ENCODE measurements around the gene RNF4.

Gene RNF4

DNA sequence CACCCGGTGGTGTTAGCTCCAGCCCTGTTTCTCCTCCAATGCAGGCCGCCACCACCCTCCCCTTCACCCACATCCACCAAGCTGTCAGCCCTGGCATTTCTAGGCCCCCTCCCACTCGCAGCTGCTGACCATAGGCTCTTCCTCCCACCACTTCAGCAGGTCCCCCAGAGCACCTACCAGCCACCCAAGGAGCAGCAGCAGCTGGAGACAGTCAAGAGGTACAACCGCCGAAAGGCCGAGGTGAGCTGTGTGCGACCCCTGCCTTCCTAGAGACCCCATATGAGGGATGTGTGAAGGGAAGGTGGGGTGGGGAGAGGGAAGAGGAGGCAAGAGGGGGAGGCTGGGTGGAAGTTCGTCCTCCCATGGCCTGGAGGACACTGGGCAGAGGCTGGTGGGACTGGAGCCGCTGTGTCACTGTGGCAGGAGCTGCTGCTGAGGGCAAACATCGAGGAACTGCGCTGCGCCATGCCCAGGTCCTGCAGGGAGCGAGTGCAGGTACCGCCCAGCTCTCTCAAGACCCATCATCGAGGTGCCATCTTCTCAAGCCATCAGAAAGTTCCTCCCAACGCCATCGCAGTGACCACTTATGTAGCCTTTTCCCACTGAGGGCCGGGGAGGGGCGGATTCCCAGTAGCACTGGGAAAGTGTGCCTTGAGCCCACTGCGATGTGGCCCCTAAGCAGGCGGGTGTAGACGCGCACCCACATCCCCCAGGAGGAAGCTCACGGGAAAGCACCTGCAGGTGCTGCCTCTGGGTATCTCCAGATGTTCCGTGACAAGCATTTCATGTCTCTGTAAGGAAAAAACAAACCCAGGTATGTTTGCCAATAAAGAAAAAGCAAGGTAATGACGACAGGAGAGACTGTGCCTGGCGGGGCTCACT is 19.2 kb upstream of the RNF4 start:
- ChIA-PET POLR2A (no interaction called here), CTCF (interaction anchor here (1.7 to 2.6 kb wide), 3 partner anchors 8 to 13 kb away, joined by 5 to 16 read pairs (median 5); no protein-coding TSS in a partner anchor)
- DNase-seq (ENCODE audit: extremely low spot score), result no peak
- TF ChIP-seq, protein P1, sequence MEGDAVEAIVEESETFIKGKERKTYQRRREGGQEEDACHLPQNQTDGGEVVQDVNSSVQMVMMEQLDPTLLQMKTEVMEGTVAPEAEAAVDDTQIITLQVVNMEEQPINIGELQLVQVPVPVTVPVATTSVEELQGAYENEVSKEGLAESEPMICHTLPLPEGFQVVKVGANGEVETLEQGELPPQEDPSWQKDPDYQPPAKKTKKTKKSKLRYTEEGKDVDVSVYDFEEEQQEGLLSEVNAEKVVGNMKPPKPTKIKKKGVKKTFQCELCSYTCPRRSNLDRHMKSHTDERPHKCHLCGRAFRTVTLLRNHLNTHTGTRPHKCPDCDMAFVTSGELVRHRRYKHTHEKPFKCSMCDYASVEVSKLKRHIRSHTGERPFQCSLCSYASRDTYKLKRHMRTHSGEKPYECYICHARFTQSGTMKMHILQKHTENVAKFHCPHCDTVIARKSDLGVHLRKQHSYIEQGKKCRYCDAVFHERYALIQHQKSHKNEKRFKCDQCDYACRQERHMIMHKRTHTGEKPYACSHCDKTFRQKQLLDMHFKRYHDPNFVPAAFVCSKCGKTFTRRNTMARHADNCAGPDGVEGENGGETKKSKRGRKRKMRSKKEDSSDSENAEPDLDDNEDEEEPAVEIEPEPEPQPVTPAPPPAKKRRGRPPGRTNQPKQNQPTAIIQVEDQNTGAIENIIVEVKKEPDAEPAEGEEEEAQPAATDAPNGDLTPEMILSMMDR (IDR thresholded peaks at IDR 0.05; ENCODE audit: control extremely low read depth, extremely low read depth, low read depth, missing control alignments), result no peak

DNA sequence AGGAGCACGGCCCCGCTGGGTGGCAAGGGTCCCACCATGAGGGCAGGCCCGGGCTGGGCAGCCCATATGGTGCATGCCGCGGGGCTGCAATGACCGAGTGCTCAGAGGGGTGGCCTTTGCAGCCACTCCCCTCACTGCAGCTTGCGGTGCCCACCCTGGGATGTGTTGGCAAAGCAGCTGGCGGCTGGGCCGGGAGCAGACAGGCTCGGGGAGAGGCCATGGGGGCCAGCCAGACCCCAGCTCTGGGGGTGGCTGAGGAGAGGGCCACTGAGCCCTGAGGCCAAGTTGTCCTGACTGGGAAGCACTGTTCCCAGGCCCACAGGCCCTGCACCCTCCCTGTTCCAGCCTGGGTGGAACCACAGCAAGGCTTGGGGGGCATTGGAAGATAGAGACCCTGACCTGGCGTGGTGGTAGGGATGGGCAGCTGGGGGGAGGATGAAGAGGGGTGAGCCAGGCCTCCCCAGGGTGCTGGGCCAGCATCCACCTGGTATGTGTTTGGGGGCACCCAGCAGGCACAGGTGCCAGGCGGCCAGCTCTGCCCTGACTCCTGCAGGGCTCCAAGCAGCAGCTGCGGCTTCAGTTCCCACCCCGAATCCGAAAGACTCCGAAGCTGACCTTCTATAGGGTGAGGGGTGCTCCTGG is 18.4 kb upstream of the RNF4 start:
- POLR2A ChIA-PET, result no interaction called here
- CTCF ChIA-PET, result interaction anchor here (1.0 to 2.6 kb wide), 4 partner anchors 9 to 232 kb away, joined by 3 to 16 read pairs (median 5); no protein-coding TSS in a partner anchor
- no peak for DNase-seq (ENCODE audit: extremely low spot score)
- TF ChIP-seq, protein P1 (IDR thresholded peaks at IDR 0.05; ENCODE audit: control extremely low read depth, extremely low read depth, low read depth, missing control alignments), result no peak

DNA sequence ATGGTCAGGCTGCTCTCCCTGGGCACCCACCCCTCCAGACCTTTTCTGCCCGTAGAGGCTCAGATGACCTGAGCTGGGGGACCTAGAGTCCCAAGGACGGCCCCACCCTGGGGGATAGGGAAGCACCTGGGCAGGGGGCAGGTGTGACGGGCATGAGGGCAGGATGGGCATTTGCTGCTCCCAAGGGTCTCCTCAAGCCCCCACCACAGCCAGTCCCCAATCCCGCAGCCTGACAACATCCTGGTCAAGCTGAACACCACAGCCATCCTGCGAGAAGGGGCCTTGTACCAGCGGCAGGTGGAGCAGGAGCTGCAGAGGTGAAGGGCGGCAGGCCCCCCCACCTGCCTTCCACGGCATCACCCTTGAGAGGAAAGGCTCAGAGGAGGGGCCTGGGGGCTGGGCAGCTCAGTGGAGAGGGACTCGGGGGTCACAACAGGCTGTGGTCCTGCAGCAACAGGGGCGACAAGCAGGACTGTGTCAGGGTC is 17.8 kb upstream of the RNF4 start:
- DNase-seq (ENCODE audit: extremely low spot score), result no peak
- CTCF ChIA-PET, result interaction anchor here (1.0 to 2.6 kb wide), 4 partner anchors 10 to 233 kb away, joined by 3 to 16 read pairs (median 5); no protein-coding TSS in a partner anchor
- TF ChIP-seq, protein P1 (IDR thresholded peaks at IDR 0.05; ENCODE audit: control extremely low read depth, extremely low read depth, low read depth, missing control alignments), result no peak
- POLR2A ChIA-PET, result no interaction called here

DNA sequence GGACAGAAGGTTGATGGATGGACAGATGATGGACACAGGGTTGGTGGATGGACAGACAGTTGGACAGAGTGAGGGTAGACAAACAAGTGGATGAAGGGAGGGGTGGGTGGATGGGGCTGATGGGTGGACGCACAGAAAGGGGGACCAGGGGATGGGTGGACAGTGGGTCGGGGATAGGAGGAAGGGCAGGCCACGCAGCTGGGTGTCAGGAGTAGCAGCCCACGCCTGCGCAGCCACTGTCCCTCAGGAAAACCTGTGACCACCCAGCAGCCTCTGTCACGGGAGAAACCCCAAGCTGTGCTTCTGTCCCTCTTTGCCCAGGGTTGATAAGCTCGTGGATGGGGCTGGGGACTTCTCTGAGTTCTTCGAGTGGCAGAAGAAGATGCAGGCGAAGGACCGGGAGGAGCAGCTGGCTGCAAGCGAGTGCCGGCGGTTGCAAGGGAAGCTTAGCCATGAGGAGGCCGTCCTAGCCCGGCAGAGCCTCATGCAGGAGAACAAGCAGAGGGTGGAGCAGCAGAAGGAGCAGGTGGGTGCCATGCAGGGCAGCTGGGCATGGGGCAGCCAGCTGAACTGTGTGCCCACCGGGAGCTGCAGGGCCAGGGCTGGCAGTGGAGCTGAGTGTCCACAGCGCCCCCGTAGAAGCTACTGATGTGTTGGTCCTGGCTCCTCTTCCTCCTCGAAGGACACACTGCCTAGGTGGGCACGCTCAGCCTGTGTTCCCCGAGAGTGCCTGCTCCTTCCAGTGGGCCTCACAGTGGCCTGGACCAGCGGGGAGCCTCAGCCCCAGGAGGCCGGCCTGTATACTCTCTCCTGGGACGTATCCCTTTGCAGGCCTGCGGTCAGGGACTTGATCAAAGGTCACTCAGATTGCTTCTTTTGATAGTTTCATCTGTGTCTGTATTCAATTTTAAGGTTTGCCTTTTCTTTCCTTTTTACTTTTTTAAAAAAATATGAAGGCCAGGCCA is 16.8 kb upstream of the RNF4 start:
- CTCF ChIA-PET, result interaction anchor here (0.9 to 2.6 kb wide), 5 partner anchors 10 to 234 kb away, joined by 3 to 16 read pairs (median 5); no protein-coding TSS in a partner anchor
- TF ChIP-seq, protein P1 (IDR thresholded peaks at IDR 0.05; ENCODE audit: control extremely low read depth, extremely low read depth, low read depth, missing control alignments), result no peak
- POLR2A ChIA-PET, result no interaction called here
- DNase-seq (ENCODE audit: extremely low spot score), result no peak

DNA sequence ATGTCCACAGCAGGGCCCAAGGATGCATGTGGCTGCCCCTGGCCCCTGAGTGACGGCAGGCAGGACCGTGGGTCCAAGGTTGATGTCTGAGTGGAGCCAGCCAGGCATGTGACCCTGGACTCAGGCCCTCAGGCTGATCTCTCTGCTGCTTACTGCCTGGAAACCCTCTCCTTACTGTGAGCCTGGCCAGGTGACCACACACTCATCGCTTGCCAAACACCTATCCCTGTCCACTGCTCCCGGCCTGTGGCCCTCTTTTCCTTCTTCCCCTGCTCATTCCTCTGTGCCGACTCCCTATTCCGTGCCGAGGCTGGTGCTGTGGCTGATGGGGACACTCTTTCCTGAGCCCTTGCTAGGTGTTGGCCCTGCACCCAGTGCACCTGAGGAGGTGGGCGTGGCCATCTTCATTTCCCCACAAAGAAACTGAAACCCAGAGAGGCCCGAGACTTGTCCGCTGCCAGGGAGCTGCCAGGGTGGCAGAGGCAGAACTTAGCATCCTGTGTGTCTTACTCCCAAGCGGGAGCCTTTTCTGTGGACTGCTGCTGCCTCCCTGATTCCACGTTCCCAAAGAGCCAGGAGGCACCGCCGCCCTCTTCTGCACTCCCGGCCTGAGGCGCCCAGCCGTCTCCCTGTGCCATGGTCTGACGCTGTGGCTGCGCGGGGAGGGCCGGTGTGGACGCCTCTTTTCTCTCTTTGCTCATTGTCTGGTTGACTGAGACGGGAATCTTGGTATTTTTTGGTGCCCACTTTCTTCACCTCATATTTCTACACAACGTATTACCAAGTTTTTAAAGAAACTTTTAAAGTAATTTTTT is 11.2 kb upstream of the RNF4 start:
- no peak for DNase-seq (ENCODE audit: extremely low spot score)
- ChIA-PET CTCF (interaction anchor here (1.1 to 1.2 kb wide), 2 partner anchors 10 to 237 kb away, joined by 3 read pairs; no protein-coding TSS in a partner anchor), POLR2A (no interaction called here)
- TF ChIP-seq, protein P1 (IDR thresholded peaks at IDR 0.05; ENCODE audit: control extremely low read depth, extremely low read depth, low read depth, missing control alignments), result no peak
